ENCODE data around the gene SEC31B. TPM values are rescaled to one million over a fixed set of nuclear protein-coding genes. Genes with fewer than 3 reads are reported as not detected.

SEC31B gene
- total RNA-seq, 2 donors from 2014 or later = 7.0 to 9.5 TPM

GRCh38 chr10:100531761-100532160 is 12.1 kb upstream of the SEC31B start:
- intact Hi-C loops (cut with DNase I) = no loop called here
- DNase-seq (ENCODE audit: low spot score) = no peak

- DNase-seq (ENCODE audit: low spot score) = peak; percentile 97
- intact Hi-C loops (cut with DNase I) = no loop called here
These were observed 10.0 kb upstream of the SEC31B start, which contains the start of gene NDUFB8 for GRCh38 chr10:100529475-100530298. Gene NDUFB8 (minus strand): TSS chr10:100529871. CDS start chr10:100529851, 20 bp downstream.

GRCh38 chr10:100528921-100529474 is 9.3 kb upstream of the SEC31B start:
- no peak for DNase-seq (ENCODE audit: low spot score)
- intact Hi-C loops (cut with DNase I) = no loop called here

- intact Hi-C loops (cut with DNase I) = no loop called here
- DNase-seq (ENCODE audit: low spot score) = no peak
These were observed 8.6 kb upstream of the SEC31B start for GRCh38 chr10:100528123-100528886.

- DNase-seq (ENCODE audit: low spot score) = no peak
- intact Hi-C loops (cut with DNase I) = loop anchor here in 1 of 2 donors (5.0 kb wide), 1 partner anchor 187 kb away; no protein-coding TSS in a partner anchor
These were observed 5.0 kb upstream of the SEC31B start for GRCh38 chr10:100524638-100525037.

GRCh38 chr10:100524206-100524605 is 4.5 kb upstream of the SEC31B start:
- intact Hi-C loops (cut with DNase I) = loop anchor here in 1 of 2 donors (5.0 kb wide), 1 partner anchor 187 kb away; no protein-coding TSS in a partner anchor
- DNase-seq (ENCODE audit: low spot score) = no peak

- intact Hi-C loops (cut with DNase I) = loop anchor here in 1 of 2 donors (5.0 kb wide), 1 partner anchor 186 kb away; no protein-coding TSS in a partner anchor
These were observed 3.3 kb upstream of the SEC31B start for GRCh38 chr10:100522945-100523344.

GRCh38 chr10:100522107-100522801 is 2.6 kb upstream of the SEC31B start:
- intact Hi-C loops (cut with DNase I) = loop anchor here in 1 of 2 donors (5.0 kb wide), 1 partner anchor 185 kb away; no protein-coding TSS in a partner anchor
- no peak for DNase-seq (ENCODE audit: low spot score)

More at GRCh38 chr10:100522945-100523344, 3.3 kb upstream of the SEC31B start:
- no peak for DNase-seq (ENCODE audit: low spot score)

- intact Hi-C loops (cut with DNase I) = loop anchor here in 1 of 2 donors (5.0 kb wide), 1 partner anchor 184 kb away; no protein-coding TSS in a partner anchor
- DNase-seq (ENCODE audit: low spot score) = no peak
These were observed 1.1 kb upstream of the SEC31B start for GRCh38 chr10:100520811-100521210.

GRCh38 chr10:100518761-100519241 is 860 bp downstream of the SEC31B start:
- DNase-seq (ENCODE audit: low spot score) = no peak
- intact Hi-C loops (cut with DNase I) = no loop called here

GRCh38 chr10:100516847-100517246 is 2.8 kb downstream of the SEC31B start:
- intact Hi-C loops (cut with DNase I) = no loop called here
- no peak for DNase-seq (ENCODE audit: low spot score)

GRCh38 chr10:100515612-100516011 is 4.0 kb downstream of the SEC31B start:
- intact Hi-C loops (cut with DNase I) = no loop called here
- DNase-seq (ENCODE audit: low spot score) = no peak

GRCh38 chr10:100510533-100511308 is 8.9 kb downstream of the SEC31B start:
- no peak for DNase-seq (ENCODE audit: low spot score)
- intact Hi-C loops (cut with DNase I) = no loop called here

GRCh38 chr10:100509241-100509840 is 10.3 kb downstream of the SEC31B start:
- DNase-seq (ENCODE audit: low spot score) = no peak
- intact Hi-C loops (cut with DNase I) = no loop called here

GRCh38 chr10:100508691-100509150 is 10.9 kb downstream of the SEC31B start:
- DNase-seq (ENCODE audit: low spot score) = no peak
- intact Hi-C loops (cut with DNase I) = no loop called here

GRCh38 chr10:100508266-100508665 is 11.4 kb downstream of the SEC31B start:
- intact Hi-C loops (cut with DNase I) = no loop called here
- DNase-seq (ENCODE audit: low spot score) = no peak

GRCh38 chr10:100507357-100507732 is 12.3 kb downstream of the SEC31B start:
- no peak for DNase-seq (ENCODE audit: low spot score)
- intact Hi-C loops (cut with DNase I) = no loop called here

Measured in posterior vena cava (tissue), 2 donors.